ENCODE data around the gene NIBAN1. TPM values are rescaled to one million over a fixed set of nuclear protein-coding genes. Genes with fewer than 3 reads are reported as not detected.
A peak's percentile ranks its signal among the peaks of the same experiment; 100 is the strongest.

NIBAN1 gene
- total and polyA plus RNA-seq, 9 donors, result 1.7 to 51.9 (median 7.5) TPM

DNA sequence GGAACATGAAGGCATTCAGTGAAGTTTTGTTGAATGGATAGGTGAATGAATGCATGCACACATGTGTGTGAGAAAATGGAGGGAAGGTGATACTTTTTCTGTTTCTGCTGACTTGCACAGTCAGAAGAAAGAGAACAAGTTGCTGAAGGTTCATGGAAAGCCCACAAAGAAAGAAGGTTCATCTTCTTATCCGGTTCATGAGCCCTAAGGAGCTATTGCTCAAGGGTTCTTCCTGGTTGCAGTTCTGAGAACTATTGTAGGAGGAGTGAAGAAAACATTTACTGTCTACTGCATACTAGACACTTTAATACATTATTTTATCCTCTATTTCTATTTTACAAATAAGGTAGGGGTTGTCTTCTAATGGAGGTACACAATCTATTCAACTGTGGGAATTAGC lies 13.4 kb upstream of the NIBAN1 start:
- 83 to 95% (median 88%) methylated on average over 1 of the region's 1 CpG for WGBS, 3 donors
- Histone ChIP-seq H3K4me3 (no peak overlapping the region), H3K36me3 (no peaks in the 10 kb centered on the region), H3K9me3 (no peaks in the 10 kb centered on the region), H3K27me3 (no peaks in the 10 kb centered on the region), H3K27ac (no peak overlapping the region), H3K4me1 (ENCODE audit: insufficient read depth) (no peaks in the 10 kb centered on the region)
- no peak for DNase-seq
- intact Hi-C loops (cut with DNase I), result loop anchor here in 1 of 4 donors (10.0 kb wide), 1 partner anchor 183 kb away; no protein-coding TSS in a partner anchor
- TF ChIP-seq CTCF (IDR thresholded peaks at IDR 0.05) (no peak), EP300 (IDR thresholded peaks at IDR 0.05) (no peak), POLR2A (IDR thresholded peaks at IDR 0.05) (no peak)

GRCh38 chr1:184986250-184986649 lies 11.9 kb upstream of the NIBAN1 start:
- DNase-seq, result no peak
- no peaks in the 10 kb centered on the region for H3K36me3 ChIP-seq
- H3K4me1 ChIP-seq (ENCODE audit: insufficient read depth), result no peaks in the 10 kb centered on the region
- WGBS, 3 donors, result 33 to 37% (median 36%) methylated on average over 5 of the region's 5 CpGs
- intact Hi-C loops (cut with DNase I), result loop anchor here in 1 of 4 donors (10.0 kb wide), 1 partner anchor 181 kb away; no protein-coding TSS in a partner anchor
- TF ChIP-seq POLR2A (IDR thresholded peaks at IDR 0.05) (no peak), EP300 (IDR thresholded peaks at IDR 0.05) (no peak), CTCF (IDR thresholded peaks at IDR 0.05) (no peak)
- no peaks in the 10 kb centered on the region for H3K9me3 ChIP-seq
- H3K27ac ChIP-seq, result no peak overlapping the region
- H3K27me3 ChIP-seq, result no peaks in the 10 kb centered on the region
- H3K4me3 ChIP-seq, result no peak overlapping the region

- intact Hi-C loops (cut with DNase I), result loop anchor here in 2 of 4 donors (5.0 to 10.0 kb wide), 2 partner anchors 175 to 177 kb away; no protein-coding TSS in a partner anchor
- WGBS, 3 donors, result 53 to 56% (median 54%) methylated on average over 14 of the region's 14 CpGs
- Histone ChIP-seq H3K27me3 (no peaks in the 10 kb centered on the region), H3K36me3 (no peaks in the 10 kb centered on the region), H3K27ac (no peak overlapping the region), H3K4me3 (no peak overlapping the region), H3K9me3 (no peaks in the 10 kb centered on the region), H3K4me1 (ENCODE audit: insufficient read depth) (no peaks in the 10 kb centered on the region)
- DNase-seq, result peak in 4 of 5 donors; percentile 22 to 65 (median 42)
- TF ChIP-seq EP300 (IDR thresholded peaks at IDR 0.05) (no peak), POLR2A (IDR thresholded peaks at IDR 0.05) (no peak), CTCF (IDR thresholded peaks at IDR 0.05) (peak in 1 of 3 donors; percentile 43)
Observed at GRCh38 chr1:184982002-184982954, 8.0 kb upstream of the NIBAN1 start.

DNA sequence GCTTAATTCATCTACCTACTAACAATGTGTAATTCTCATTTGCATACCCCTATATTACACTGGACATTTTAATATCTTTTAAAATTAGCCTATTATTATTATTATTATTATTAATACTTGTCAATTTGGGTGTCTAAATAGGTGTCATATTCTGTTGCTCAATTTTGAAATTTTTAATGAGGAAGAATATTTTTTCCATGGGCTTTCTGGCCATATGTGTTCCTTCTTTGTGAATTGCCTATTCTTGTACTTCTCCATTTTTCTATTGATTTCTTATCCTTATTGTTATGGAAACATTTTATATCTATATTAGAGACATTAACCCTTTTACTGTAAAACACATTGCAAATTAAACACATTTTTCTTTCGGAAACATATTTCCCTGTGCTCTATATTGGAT lies 6.4 kb upstream of the NIBAN1 start:
- no peaks in the 10 kb centered on the region for H3K36me3 ChIP-seq
- H3K4me3 ChIP-seq, result no peak overlapping the region
- intact Hi-C loops (cut with DNase I), result loop anchor here in 2 of 4 donors (5.0 to 10.0 kb wide), 2 partner anchors 173 to 176 kb away; no protein-coding TSS in a partner anchor
- no peak for TF ChIP-seq CTCF (IDR thresholded peaks at IDR 0.05)
- no peak for TF ChIP-seq POLR2A (IDR thresholded peaks at IDR 0.05)
- no peak for TF ChIP-seq EP300 (IDR thresholded peaks at IDR 0.05)
- no peaks in the 10 kb centered on the region for H3K4me1 ChIP-seq (ENCODE audit: insufficient read depth)
- H3K9me3 ChIP-seq, result no peaks in the 10 kb centered on the region
- 92 to 95% (median 92%) methylated on average over 1 of the region's 1 CpG for WGBS, 3 donors
- no peak overlapping the region for H3K27ac ChIP-seq
- no peaks in the 10 kb centered on the region for H3K27me3 ChIP-seq
- DNase-seq, result no peak

Measured in ovary (tissue), 9 donors.